PFSK-1 (cell line): ENCODE measurements around the gene ZNF354B.

ENCODE experiments used
- FOXP2 ChIP-seq: optimal IDR thresholded peaks from 2 replicates; pipeline ENCODE3; 2011; ENCODE audit warnings: borderline replicate concordance, control low read depth, inconsistent platforms; ENCODE audit not compliant: insufficient read depth; ENCODE audit errors: extremely low read length, extremely low read depth
- POLR2AphosphoS5 ChIP-seq: IDR thresholded peaks from 2 replicates; pipeline ENCODE4 v1.6.1; 2012; ENCODE audit warnings: low read depth, mild to moderate bottlenecking, control low read depth, low read length, moderate library complexity
- SIN3A ChIP-seq: IDR thresholded peaks from 2 replicates; pipeline ENCODE4 v1.6.1; 2012; ENCODE audit warnings: mild to moderate bottlenecking, low read length, moderate library complexity, borderline replicate concordance; ENCODE audit not compliant: insufficient read depth
- TAF1 ChIP-seq: IDR thresholded peaks from 2 replicates; pipeline ENCODE4 v1.6.1; 2012; ENCODE audit warnings: low read length, control low read depth, borderline replicate concordance; ENCODE audit not compliant: insufficient read depth

DNA sequence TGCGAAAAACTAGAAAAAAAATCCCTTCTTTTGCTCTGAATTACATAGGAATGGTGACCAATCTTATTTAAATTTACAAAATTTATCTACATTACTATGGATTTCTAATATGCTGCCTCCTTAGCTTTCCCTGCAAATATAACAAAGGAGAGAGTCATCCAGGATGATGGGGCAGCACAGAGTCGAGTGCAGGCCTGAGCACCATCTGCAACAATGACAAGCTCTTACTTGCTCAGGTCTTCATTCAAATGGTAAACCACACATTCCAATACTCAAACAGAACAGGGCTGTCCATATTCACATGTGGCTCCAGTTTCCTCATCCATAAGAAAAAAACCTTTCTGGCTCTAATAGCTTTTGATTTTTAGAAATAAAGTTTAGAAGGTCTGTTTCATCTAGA lies 33.5 kb upstream of the ZNF354B start:
- TF ChIP-seq POLR2AphosphoS5, result no peak
- TF ChIP-seq FOXP2, result no peak
- no peak for TF ChIP-seq TAF1
- no peak for TF ChIP-seq SIN3A
